IPS-11a (cell line): ENCODE data around the gene EIF4E2.
A peak's percentile ranks its signal among the peaks of the same experiment; 100 is the strongest.

Source experiments
- H3K4me3 ChIP-seq: one replicate; pipeline ENCODE4 v1.5.1; 2013; ENCODE audit warnings: low read depth, low read length, control low read depth

EIF4E2 gene, protein sequence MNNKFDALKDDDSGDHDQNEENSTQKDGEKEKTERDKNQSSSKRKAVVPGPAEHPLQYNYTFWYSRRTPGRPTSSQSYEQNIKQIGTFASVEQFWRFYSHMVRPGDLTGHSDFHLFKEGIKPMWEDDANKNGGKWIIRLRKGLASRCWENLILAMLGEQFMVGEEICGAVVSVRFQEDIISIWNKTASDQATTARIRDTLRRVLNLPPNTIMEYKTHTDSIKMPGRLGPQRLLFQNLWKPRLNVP

GRCh38 chr2:232550354-232551249 is at the start of gene EIF4E2, which contains the start of gene TIGD1:
Gene EIF4E2, plus strand, starts transcription at chr2:232550689. Its CDS starts 36 bp downstream, at chr2:232550725.
Gene TIGD1, minus strand, starts transcription at chr2:232550557. Its CDS starts 675 bp downstream, at chr2:232549882.
- H3K4me3 ChIP-seq = peak within 1 kb of the TSS; percentile 88

DNA sequence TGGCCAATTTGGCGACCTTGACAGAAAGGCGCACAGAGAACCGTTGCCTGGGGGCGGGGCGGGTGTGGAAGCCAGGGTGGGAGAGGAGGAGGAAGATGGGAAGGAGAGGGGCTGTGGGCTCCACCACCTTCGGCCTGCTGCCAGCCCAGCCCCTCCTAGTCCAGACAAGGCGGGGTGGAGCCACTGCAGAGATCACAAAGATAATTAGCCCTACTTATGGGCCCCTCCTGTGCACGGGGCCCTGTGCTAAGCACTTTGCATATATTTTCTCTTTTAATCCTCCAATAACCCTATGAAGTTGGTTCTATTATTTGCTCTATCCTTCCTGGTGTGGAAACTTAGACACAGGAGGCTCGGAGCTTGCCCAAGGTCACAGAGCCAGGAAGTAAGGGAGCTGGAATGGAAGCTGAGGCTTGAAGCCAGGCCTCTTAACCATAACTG is 49.1 kb upstream of the EIF4E2 start:
- no peak overlapping the region for H3K4me3 ChIP-seq

- no peak overlapping the region for H3K4me3 ChIP-seq
Measured at GRCh38 chr2:232501794-232502390, 48.6 kb upstream of the EIF4E2 start.

- H3K4me3 ChIP-seq = peak overlapping the region; percentile 42
Measured at GRCh38 chr2:232502511-232502910, 48.0 kb upstream of the EIF4E2 start.

DNA sequence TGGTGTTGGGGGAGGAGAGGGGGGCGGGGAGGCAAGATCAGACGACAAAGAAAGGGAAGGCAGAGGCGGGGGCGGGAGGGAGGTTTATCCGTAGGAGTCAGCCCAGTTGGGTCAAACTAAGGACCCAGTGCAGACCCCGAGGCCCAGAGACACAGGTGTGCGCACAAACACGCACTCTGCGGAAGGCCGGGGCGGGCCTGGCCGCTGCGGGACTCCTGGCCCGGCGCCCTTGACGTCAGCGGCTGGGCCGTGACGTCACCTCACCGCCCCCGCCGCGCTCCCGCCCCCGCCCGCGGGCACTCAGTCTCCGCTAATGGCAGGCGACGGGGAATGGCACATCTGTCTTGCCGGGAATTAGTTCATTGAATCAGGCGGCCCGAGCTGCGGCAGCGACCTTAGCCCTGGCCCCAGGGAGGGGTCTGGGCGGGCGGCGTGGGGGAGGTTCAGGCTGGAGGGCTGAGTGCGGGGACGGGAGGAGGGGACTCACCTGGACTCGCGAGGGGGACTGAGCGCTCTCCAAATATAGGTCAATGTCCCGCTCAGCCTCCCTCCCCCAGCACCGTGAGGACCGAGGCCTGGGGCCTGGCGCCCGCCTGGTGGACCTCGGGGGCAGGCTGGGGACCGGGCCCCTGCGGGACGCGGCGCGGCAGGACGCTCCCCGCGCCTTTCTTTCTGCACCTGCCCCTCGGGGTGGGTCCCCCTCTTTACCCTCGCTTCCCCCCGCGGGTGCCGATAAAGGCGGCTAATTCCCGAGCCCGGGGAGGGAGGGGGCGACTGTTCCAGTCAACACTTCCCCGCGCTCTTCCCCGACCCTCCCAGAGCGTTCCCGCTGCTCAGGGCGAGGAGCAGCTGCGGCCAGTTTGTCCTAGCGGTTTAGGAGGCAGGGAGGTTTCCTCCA is 47.3 kb upstream of the EIF4E2 start:
- H3K4me3 ChIP-seq = peak overlapping the region; percentile 45

- H3K4me3 ChIP-seq = peak overlapping the region; percentile 45
Measured at GRCh38 chr2:232503809-232504323, 46.6 kb upstream of the EIF4E2 start.

- H3K4me3 ChIP-seq = no peak overlapping the region
Measured at GRCh38 chr2:232504438-232504837, 46.1 kb upstream of the EIF4E2 start.

DNA sequence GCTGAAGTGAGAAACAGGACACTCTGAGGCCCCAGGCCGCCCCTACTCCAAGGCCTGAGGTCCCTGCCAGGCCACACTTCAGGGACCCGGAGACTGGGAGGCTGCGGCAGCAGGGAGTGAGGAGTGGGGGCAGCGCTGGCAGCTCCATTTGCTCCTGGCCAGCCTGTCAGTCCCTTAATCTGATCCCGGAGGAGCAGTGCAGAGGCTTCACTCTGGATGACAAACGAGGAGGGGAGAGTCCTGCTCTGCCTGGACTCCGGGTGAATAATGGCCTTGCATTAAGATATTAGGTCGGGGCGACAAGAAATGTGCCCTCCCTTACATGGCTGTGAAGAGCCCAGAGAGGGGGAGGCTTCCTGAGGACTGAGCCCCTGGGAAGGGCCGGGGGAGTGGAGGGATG is 44.6 kb upstream of the EIF4E2 start:
- no peak overlapping the region for H3K4me3 ChIP-seq

DNA sequence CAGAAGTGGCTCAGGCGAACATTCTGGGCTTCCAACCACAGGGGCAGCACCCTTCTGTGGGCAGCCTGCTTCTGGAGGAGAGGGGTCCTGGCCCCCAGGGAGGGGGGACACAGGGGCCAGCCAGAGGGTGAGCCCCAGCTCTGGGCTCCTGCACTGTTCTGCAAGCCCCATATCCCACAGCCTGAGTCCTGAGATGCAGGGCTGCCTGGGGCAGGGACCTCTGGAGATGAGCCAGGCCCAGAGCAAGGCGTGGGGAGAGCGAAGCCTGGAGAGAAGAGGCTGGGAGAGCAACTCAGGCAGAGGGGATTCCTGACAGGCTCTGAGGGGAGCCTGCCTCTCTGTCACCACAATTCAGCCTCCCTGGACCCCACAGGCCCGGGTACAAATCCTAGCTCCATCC is 43.8 kb upstream of the EIF4E2 start:
- H3K4me3 ChIP-seq = no peak overlapping the region

- no peak overlapping the region for H3K4me3 ChIP-seq
Measured at GRCh38 chr2:232508251-232508650, 42.2 kb upstream of the EIF4E2 start.

DNA sequence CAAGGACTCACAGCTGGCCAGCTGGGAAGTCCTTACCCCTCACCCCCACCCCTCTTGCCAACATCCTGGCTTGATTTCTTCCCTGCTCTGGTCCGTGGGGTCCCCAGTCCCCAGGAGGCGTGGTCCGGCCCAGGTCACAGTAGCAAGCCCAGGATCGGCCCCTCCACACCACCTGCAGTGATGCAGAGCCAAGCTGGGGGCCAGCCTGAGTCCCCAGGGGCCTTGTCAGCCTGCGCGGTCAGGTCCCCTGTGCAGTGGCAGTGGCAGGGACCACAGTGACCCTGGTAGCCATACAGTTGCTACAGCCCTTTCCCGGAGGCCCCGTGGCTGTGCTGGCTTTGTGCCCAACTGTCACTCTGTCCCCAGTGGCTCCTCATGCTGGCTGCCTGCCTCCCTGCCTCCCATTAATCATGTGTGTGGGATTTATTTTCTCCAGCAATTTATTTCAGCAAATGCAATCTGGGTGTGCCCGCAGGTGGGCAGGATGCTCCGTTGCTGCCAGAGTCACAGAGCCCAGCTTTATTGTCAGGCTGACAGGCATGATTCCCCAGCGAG is 39.1 kb upstream of the EIF4E2 start:
- no peak overlapping the region for H3K4me3 ChIP-seq

GRCh38 chr2:232512602-232513001 is 37.9 kb upstream of the EIF4E2 start:
- no peak overlapping the region for H3K4me3 ChIP-seq

DNA sequence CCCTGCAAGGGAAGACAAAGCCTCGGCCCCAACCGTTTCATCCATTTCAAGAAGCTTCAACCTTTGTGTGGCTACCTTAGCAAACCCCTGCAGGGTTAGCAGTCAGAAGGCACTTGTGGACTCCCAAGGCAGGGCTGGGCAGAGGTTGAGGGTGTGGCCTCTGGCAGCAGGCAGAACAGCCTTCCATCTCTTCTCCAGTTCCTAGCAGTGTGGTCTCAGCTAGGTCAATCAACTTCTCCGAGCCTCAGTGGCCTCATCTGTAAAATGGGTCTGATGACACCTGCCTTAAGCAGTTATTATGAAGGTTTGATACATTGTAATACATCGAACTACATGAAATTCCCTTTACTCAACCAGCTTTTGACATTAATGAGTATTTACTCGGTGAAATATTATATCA is 37.1 kb upstream of the EIF4E2 start:
- no peak overlapping the region for H3K4me3 ChIP-seq

GRCh38 chr2:232515639-232516038 is 34.9 kb upstream of the EIF4E2 start:
- no peak overlapping the region for H3K4me3 ChIP-seq

GRCh38 chr2:232516551-232516950 is 33.9 kb upstream of the EIF4E2 start:
- H3K4me3 ChIP-seq = no peak overlapping the region

DNA sequence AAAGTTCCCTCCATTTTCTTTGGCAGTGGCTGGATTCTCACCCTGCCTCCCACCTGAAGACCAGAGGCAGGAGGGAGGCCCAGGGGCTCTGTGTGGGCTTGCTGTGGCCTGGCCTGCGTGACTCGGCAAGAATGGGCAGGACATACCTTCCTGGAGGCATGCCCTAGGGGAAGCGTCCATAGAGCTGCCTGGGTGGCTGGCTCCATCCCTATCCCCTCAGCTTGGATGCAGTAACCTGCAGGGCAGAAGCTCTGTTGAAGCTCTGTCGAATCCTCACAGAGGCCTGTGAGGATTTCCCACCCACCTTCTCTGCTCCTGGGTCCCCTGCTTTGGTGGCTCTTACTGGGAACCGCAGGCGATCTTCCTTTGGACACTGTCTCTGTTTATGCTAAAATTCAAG is 31.6 kb upstream of the EIF4E2 start:
- no peak overlapping the region for H3K4me3 ChIP-seq

DNA sequence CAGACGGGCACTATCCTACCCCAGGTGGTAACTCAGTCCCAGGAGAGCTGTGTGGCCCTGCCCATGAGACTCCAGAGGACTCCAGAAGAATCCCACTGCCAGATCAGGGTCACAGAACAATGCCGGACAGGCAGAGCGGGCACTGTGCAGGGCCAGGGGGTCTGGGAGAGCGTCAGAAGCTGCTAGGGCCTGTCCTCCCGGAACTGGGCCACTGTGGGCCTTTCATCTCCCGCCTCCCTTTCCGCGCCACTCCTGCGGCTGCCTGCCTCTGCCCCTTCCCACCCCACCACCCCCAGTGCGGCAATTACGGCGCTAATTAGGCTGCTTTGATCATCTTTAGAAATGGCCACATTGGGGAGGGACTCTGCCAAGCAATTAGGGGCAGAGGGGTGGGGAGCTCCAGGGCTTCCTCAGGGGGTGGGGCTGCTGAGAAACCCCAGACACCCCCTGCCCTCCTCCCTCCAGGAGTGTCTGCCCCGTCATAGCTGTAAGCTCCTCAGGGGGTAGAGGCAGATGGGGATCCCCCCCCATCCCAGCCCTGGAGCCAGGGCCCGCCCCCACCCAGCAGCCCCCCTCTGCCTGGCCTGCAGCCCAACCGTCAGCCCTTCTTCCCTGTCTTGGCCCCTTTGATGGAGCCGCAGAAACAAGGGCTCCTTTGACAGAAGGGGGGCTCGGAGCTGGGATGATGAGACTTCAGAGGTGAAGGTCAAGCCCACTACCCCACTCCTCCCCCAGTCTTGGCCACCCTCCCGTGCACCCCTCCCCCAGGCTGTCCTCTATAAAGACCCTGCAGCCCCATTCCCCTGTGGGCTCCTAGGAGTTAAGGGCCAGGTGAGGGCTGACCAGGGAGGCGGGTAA is 30.7 kb upstream of the EIF4E2 start, which contains the start of gene PRSS56:
Gene PRSS56 (plus strand): TSS at position 808 of the 858 bp plus-strand sequence. CDS start 211 bp downstream, outside the sequence.
- H3K4me3 ChIP-seq = no peak within 1 kb of the TSS

GRCh38 chr2:232520489-232520888 is 30.0 kb upstream of the EIF4E2 start:
- no peak overlapping the region for H3K4me3 ChIP-seq

DNA sequence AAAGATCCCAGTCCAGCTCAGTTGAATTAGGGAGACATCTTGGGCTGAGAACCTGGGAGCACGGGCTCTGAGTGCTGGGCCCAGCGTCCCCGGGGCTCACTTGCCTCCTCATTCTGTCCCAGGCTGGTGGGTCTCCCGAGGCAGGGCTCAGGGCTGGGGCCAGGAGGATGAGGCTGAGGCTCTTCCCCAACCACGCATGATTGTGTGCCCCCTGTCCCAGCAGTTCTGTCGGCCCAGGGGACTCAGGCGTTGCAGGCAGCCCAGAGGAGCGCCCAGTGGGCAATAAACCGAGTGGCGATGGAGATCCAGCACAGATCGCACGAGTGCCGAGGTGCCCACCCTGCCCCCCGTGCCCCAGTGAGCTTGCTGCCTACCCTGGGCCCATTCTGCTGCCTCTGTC is 29.4 kb upstream of the EIF4E2 start:
- H3K4me3 ChIP-seq = no peak overlapping the region
